HG03457 (cell line): ENCODE results near the gene IRS2.

ENCODE experiments used
- ATAC-seq: cut with Tn5 transposase; IDR thresholded peaks from one replicate; pipeline ENCODE4 v1.9.1; 2021; ENCODE audit warnings: moderate number of reproducible peaks; ENCODE audit not compliant: unreplicated experiment

IRS2 gene

GRCh38 chr13:109809216-109809932 is 23.0 kb upstream of the IRS2 start:
- ATAC-seq: no peak

GRCh38 chr13:109807345-109807744 is 21.0 kb upstream of the IRS2 start:
- no peak for ATAC-seq

GRCh38 chr13:109804654-109805053 is 18.3 kb upstream of the IRS2 start:
- no peak for ATAC-seq

- no peak for ATAC-seq
Measured at GRCh38 chr13:109803825-109804224, 17.4 kb upstream of the IRS2 start.

- no peak for ATAC-seq
Measured at GRCh38 chr13:109802936-109803335, 16.6 kb upstream of the IRS2 start.

GRCh38 chr13:109795011-109795410 is 8.6 kb upstream of the IRS2 start:
- ATAC-seq: no peak

- ATAC-seq: no peak
Measured at GRCh38 chr13:109794095-109794494, 7.7 kb upstream of the IRS2 start.

- no peak for ATAC-seq
Measured at GRCh38 chr13:109792416-109793059, 6.2 kb upstream of the IRS2 start.

- no peak for ATAC-seq
Measured at GRCh38 chr13:109790942-109791605, 4.7 kb upstream of the IRS2 start.

- no peak for ATAC-seq
Measured at GRCh38 chr13:109790086-109790485, 3.7 kb upstream of the IRS2 start.

- ATAC-seq: no peak
Measured at GRCh38 chr13:109789262-109789661, 2.9 kb upstream of the IRS2 start.

GRCh38 chr13:109788372-109789111 is 2.2 kb upstream of the IRS2 start:
- ATAC-seq: no peak

GRCh38 chr13:109787135-109787954 is 962 bp upstream of the IRS2 start:
- ATAC-seq: peak; percentile 2

- no peak for ATAC-seq
Measured at GRCh38 chr13:109785892-109786450, 412 bp downstream of the IRS2 start.

GRCh38 chr13:109785141-109785891 is 1.1 kb downstream of the IRS2 start:
- no peak for ATAC-seq

GRCh38 chr13:109784590-109785140 is 1.7 kb downstream of the IRS2 start:
- no peak for ATAC-seq

GRCh38 chr13:109783815-109784589 is 2.4 kb downstream of the IRS2 start:
- ATAC-seq: no peak

- ATAC-seq: no peak
Measured at GRCh38 chr13:109783447-109783814, 3.0 kb downstream of the IRS2 start.
